PC-3 (cell line): ENCODE measurements around the gene PSME4.

ENCODE experiments used
- EZH2 ChIP-seq: fragments of 300-600 bp; sonication (generic); IDR thresholded peaks from one replicate; pipeline ENCODE4 v1.6.1; 2017; ENCODE audit warnings: antibody characterized with exemption, mild to moderate bottlenecking, low read length; ENCODE audit not compliant: unreplicated experiment
- EZH2phosphoT487 ChIP-seq: fragments of 300-600 bp; sonication (generic); IDR thresholded peaks from 2 replicates; pipeline ENCODE4 v1.6.1; 2018; ENCODE audit warnings: mild to moderate bottlenecking, antibody characterized with exemption, low read length, borderline replicate concordance
- TF ChIP-seq, protein P1 (sequence below): fragments of 300-600 bp; sonication (generic); conservative IDR thresholded peaks from 2 replicates; pipeline ENCODE4 v1.5.1; 2017; ENCODE audit warnings: antibody characterized with exemption, low read depth, mild to moderate bottlenecking, low read length

- TF ChIP-seq, protein P1, sequence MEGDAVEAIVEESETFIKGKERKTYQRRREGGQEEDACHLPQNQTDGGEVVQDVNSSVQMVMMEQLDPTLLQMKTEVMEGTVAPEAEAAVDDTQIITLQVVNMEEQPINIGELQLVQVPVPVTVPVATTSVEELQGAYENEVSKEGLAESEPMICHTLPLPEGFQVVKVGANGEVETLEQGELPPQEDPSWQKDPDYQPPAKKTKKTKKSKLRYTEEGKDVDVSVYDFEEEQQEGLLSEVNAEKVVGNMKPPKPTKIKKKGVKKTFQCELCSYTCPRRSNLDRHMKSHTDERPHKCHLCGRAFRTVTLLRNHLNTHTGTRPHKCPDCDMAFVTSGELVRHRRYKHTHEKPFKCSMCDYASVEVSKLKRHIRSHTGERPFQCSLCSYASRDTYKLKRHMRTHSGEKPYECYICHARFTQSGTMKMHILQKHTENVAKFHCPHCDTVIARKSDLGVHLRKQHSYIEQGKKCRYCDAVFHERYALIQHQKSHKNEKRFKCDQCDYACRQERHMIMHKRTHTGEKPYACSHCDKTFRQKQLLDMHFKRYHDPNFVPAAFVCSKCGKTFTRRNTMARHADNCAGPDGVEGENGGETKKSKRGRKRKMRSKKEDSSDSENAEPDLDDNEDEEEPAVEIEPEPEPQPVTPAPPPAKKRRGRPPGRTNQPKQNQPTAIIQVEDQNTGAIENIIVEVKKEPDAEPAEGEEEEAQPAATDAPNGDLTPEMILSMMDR: no peak
- TF ChIP-seq EZH2phosphoT487: no peak
- TF ChIP-seq EZH2: no peak
These were observed 29.3 kb upstream of the PSME4 start for GRCh38 chr2:54000122-54000521.
